Endothelial cell of umbilical vein (primary cell): ENCODE measurements around the gene HOXB2. TPM values are rescaled to one million over a fixed set of nuclear protein-coding genes. Genes with fewer than 3 reads are reported as not detected.

Source experiments
- BruUV-seq: library from RNA; stranded (reverse); fragments of 400-500 nt; replicated peaks from 2 replicates; lab custom pipeline; 2021; lab: Mats Ljungman, UMichigan
- CTCF ChIA-PET: fragments of 300-600, 350-600 bp; sonication (Branson Sonifier 250); formaldehyde crosslinking; loops from one replicate; lab custom pipeline; 2021; ENCODE audit warnings: antibody characterized with exemption, inconsistent platforms; lab: Charles Lee
- POLR2A ChIA-PET: fragments of 300-600, 350-600 bp; sonication (Branson Sonifier 250); formaldehyde crosslinking; loops from one replicate; lab custom pipeline; 2021; ENCODE audit warnings: antibody characterized with exemption, inconsistent platforms; lab: Charles Lee
- DNase-seq: peaks from one replicate; pipeline ENCODE4 v3.0.0-alpha.2; 2011; ENCODE audit warnings: low read depth, low spot score
- FAIRE-seq: peaks from 2 replicates; lab custom pipeline; 2011; peaks lifted over from hg19 to GRCh38; lab: Jason Lieb, UNC
- H2AFZ ChIP-seq: 2 replicates; pipeline ENCODE4 v1.6.0; 2012; ENCODE audit warnings: low read depth, low read length, control low read depth, inconsistent platforms
- H3K27ac ChIP-seq: 2 replicates; pipeline ENCODE4 v1.5.1; 2011; ENCODE audit warnings: low read depth, mild to moderate bottlenecking, control low read depth, low read length, moderate library complexity; ENCODE audit not compliant: insufficient read depth
- H3K27me3 ChIP-seq, 2 experiments: 2 replicates each; pipeline versions ENCODE4 v1.6.0 to v1.6.1; 2011; ENCODE audit warnings: low read length in 2 of 2, mixed read lengths in 1 of 2; ENCODE audit not compliant: control insufficient read depth in 2 of 2, insufficient read depth in 2 of 2
- H3K36me3 ChIP-seq, 2 experiments: 2 replicates in 1 of 2; 3 replicates in 1 of 2; pipeline ENCODE4 v1.5.1; 2011; ENCODE audit warnings: low read length in 2 of 2, mild to moderate bottlenecking in 1 of 2, moderate library complexity in 1 of 2; ENCODE audit not compliant: control insufficient read depth in 2 of 2, insufficient read depth in 2 of 2; ENCODE audit errors: extremely low read depth in 1 of 2
- H3K4me1 ChIP-seq: 3 replicates; pipeline ENCODE4 v1.5.1; 2011; ENCODE audit warnings: mild to moderate bottlenecking, low read length; ENCODE audit not compliant: control insufficient read depth, insufficient read depth; ENCODE audit errors: extremely low read depth
- H3K4me2 ChIP-seq: 2 replicates; pipeline ENCODE4 v1.6.1; 2011; ENCODE audit warnings: low read length, control low read depth, mixed read lengths; ENCODE audit not compliant: insufficient read depth
- H3K4me3 ChIP-seq, 3 experiments: fragments of 200-600 bp in 1 of 3; sonication (generic), shearing (Covaris generic) in 1 of 3; replicated peaks in 1 of 3; 2 replicates each; pipeline ENCODE4 v1.5.1; 2011 to 2016; ENCODE audit warnings: control low read depth in 3 of 3, low read length in 3 of 3, mild to moderate bottlenecking in 2 of 3, inconsistent platforms in 1 of 3, low read depth in 1 of 3, moderate library complexity in 1 of 3; ENCODE audit not compliant: insufficient read depth in 1 of 3
- H3K79me2 ChIP-seq: 2 replicates; pipeline ENCODE4 v1.6.0; 2012; ENCODE audit warnings: low read length, inconsistent platforms; ENCODE audit not compliant: control insufficient read depth, insufficient read depth
- H3K9ac ChIP-seq: replicated peaks from 2 replicates; pipeline ENCODE3; 2011; ENCODE audit warnings: low read length, control low read depth; ENCODE audit not compliant: insufficient read depth; ENCODE audit errors: extremely low read depth
- H3K9me1 ChIP-seq: replicated peaks from 3 replicates; pipeline ENCODE4 v1.6.0; 2011; ENCODE audit warnings: mild to moderate bottlenecking, low read length; ENCODE audit not compliant: control insufficient read depth, insufficient read depth; ENCODE audit errors: extremely low read depth
- H3K9me3 ChIP-seq: replicated peaks from 2 replicates; pipeline ENCODE4 v1.5.1; 2012; ENCODE audit warnings: low read length, inconsistent platforms; ENCODE audit not compliant: control insufficient read depth, insufficient read depth
- H4K20me1 ChIP-seq: replicated peaks from 2 replicates; pipeline ENCODE3; 2011; ENCODE audit warnings: mild to moderate bottlenecking, low read length; ENCODE audit not compliant: control insufficient read depth, insufficient read depth; ENCODE audit errors: extremely low read depth
- CTCF ChIP-seq, 2 donors: IDR thresholded peaks; 1 replicate in 1 of 2; 2 replicates in 1 of 2; pipeline ENCODE4 v1.5.1; 2011; ENCODE audit warnings: low read length in 2 of 2, mild to moderate bottlenecking in 2 of 2, moderate library complexity in 2 of 2, control low read depth in 1 of 2, inconsistent platforms in 1 of 2, low read depth in 1 of 2; ENCODE audit not compliant: insufficient read depth in 1 of 2; ENCODE audit errors: extremely low read depth in 1 of 2
- EZH2 ChIP-seq: IDR thresholded peaks from 2 replicates; pipeline ENCODE4 v1.6.1; 2012; ENCODE audit warnings: borderline replicate concordance, low read depth, mild to moderate bottlenecking, moderate library complexity, low read length, inconsistent platforms; ENCODE audit not compliant: severe bottlenecking
- FOS ChIP-seq: IDR thresholded peaks from 2 replicates; pipeline ENCODE4 v1.6.1; 2011; ENCODE audit warnings: mild to moderate bottlenecking, low read length, moderate library complexity, borderline replicate concordance; ENCODE audit not compliant: insufficient read depth
- GATA2 ChIP-seq: IDR thresholded peaks from 2 replicates; pipeline ENCODE4 v1.7.0; 2011; ENCODE audit warnings: low read depth, mild to moderate bottlenecking, moderate library complexity, mixed read lengths, low read length; ENCODE audit not compliant: insufficient read length, insufficient read depth
- JUN ChIP-seq: IDR thresholded peaks from 2 replicates; pipeline ENCODE4 v1.6.1; 2011; ENCODE audit warnings: borderline replicate concordance, low read depth; ENCODE audit not compliant: insufficient read length, insufficient read depth
- MAX ChIP-seq: IDR thresholded peaks from 2 replicates; pipeline ENCODE4 v1.6.1; 2011; ENCODE audit not compliant: insufficient read depth, insufficient read length
- MYC ChIP-seq: IDR thresholded peaks from one replicate; pipeline ENCODE4 v1.6.1; 2011; ENCODE audit warnings: mild to moderate bottlenecking, low read depth, low read length
- POLR2A ChIP-seq: IDR thresholded peaks from 2 replicates; pipeline ENCODE4 v1.6.1; 2012; ENCODE audit warnings: low read depth, mild to moderate bottlenecking, control low read depth, low read length
- POLR2AphosphoS5 ChIP-seq: IDR thresholded peaks from 2 replicates; pipeline ENCODE4 v1.6.1; 2012; ENCODE audit warnings: low read depth, mild to moderate bottlenecking, control low read depth, low read length, moderate library complexity; ENCODE audit not compliant: insufficient read depth
- dilution Hi-C: fragments of 300-500 bp; cut with MboI; formaldehyde crosslinking; loops from one replicate; pipeline ENCODE4 v1.15.0; 2019; ENCODE audit warnings: low sequenced_read_pairs; ENCODE audit not compliant: extremely low pct_ligation_motif_present
- intact Hi-C: fragments of 100-400 bp; cut with micrococcal nuclease; formaldehyde crosslinking; loops from one replicate; pipeline ENCODE4 v1.10.0; 2022
- polyA plus RNA-seq, 4 experiments: library from polyadenylated mRNA; depleted of rRNA in 3 of 4; stranded (reverse) in 3 of 4; unstranded in 1 of 4; fragments of >200 nt; gene quantifications; 2 replicates each; pipeline versions ENCODE4 v1.2.1 to v1.2.3, GENCODE V29; 2011 to 2012; ENCODE audit warnings: missing spikeins in 1 of 4
- total RNA-seq: library from RNA; stranded (reverse); gene quantifications from 2 replicates; pipeline ENCODE4 v1.2.3, GENCODE V29; 2021

Gene HOXB2
- total and polyA plus RNA-seq, 2 donors (not counting 3 experiments of a cell fraction or from before 2014, with no cell fraction given), result 14.1 to 23.3 TPM

- Histone ChIP-seq H3K27ac (no peak overlapping the region), H3K9me1 (no peaks in the 10 kb centered on the region), H3K9me3 (no peaks in the 10 kb centered on the region), H3K4me3 (no peak overlapping the region), H3K36me3 (no peaks in the 10 kb centered on the region), H3K27me3 (peaks cover 7 to 8% of the 10 kb centered on the region in 2 experiments), H2AFZ (no peak overlapping the region), H3K4me1 (no peaks in the 10 kb centered on the region), H3K79me2 (no peaks in the 10 kb centered on the region), H3K9ac (no peak overlapping the region), H4K20me1 (no peaks in the 10 kb centered on the region), H3K4me2 (no peak overlapping the region)
- FAIRE-seq (no peak), DNase-seq (no peak)
- dilution Hi-C loops (no loop called here), intact Hi-C loops (no loop called here)
- POLR2A ChIA-PET, result no interaction called here
- CTCF ChIA-PET, result interaction anchor here (1.0 to 1.2 kb wide), 2 partner anchors 12 to 270 kb away, joined by 3 to 5 read pairs; no protein-coding TSS in a partner anchor
- TF ChIP-seq EZH2 (no peak), JUN (no peak), MYC (no peak), MAX (no peak), CTCF (IDR thresholded peaks at IDR 0.05; ENCODE audit: extremely low read depth in 1 of 2, insufficient read depth in 1 of 2, low read depth in 1 of 2, low read length in 2 of 2) (no peak), POLR2A (no peak), FOS (no peak), POLR2AphosphoS5 (no peak), GATA2 (no peak)
- BruUV-seq, result no TSS peak
Observed at GRCh38 chr17:48532261-48532660, 12.6 kb downstream of the HOXB2 start.
